Renal pelvis (tissue), 4 donors: ENCODE data around the gene RPRD1B. TPM values are rescaled to one million over a fixed set of nuclear protein-coding genes. Genes with fewer than 3 reads are reported as not detected.

Source experiments
- DNase-seq: peaks from one replicate; pipeline ENCODE4 v3.0.0-alpha.2; 2013
- polyA plus RNA-seq, 3 donors: library from polyadenylated mRNA; unstranded; fragments of 120-200 nt; gene quantifications; one replicate each; pipeline ENCODE4 v1.2.1, GENCODE V29; 2013; ENCODE audit not compliant: insufficient read length in 3 of 3

RPRD1B gene
- polyA plus RNA-seq, 3 donors: 34.0 to 43.6 (median 42.5) TPM

DNA sequence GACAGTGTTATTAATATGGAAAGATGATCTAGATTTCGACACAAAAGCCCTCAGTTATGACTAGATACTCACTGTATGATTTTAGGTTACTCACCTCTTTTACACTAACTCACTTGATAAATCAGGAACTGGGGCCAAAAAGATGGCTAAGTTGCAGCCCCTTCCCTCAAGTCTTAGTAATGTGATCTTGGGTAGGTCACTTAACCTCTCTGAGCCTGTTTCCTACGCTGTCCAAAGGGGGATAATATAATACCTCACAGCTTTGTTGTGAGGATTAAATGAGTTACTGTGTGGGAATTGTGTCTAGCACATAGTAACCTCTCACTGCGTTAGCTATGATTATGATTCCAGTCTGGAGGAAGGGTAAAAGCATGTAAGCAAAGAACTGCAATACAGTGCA lies 1.6 kb upstream of the RPRD1B start:
- DNase-seq: no peak

- no peak for DNase-seq
These were observed 789 bp upstream of the RPRD1B start for GRCh38 chr20:38032585-38033329.

DNA sequence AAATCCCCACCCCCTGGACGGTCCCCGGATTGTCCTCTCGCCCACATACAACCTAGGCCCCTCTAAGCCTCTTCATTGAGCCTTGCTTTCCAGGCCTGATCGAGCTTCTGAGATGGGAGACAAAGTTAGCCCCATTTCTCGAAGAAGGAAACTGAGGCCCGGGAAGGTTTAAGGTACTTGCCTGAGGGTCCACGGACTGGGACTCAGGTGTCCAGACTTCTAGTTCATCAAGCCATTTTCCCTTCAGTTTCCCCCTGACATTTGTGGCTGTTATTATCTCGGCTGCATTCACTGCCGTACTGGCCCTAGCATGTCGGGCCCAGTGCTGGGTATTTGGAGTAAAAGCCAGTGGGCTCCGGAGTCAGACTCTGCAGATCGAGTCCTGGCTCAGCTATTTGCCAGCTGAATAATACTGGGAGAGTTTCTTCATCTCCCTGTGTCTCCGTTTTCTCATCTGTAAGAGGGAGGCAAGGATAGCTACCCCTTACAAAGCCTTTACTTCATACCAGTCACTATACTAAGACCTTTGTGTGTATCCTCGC lies 633 bp downstream of the RPRD1B start:
- no peak for DNase-seq

- no peak for DNase-seq
These were observed 1.4 kb downstream of the RPRD1B start for GRCh38 chr20:38034961-38035360.

DNA sequence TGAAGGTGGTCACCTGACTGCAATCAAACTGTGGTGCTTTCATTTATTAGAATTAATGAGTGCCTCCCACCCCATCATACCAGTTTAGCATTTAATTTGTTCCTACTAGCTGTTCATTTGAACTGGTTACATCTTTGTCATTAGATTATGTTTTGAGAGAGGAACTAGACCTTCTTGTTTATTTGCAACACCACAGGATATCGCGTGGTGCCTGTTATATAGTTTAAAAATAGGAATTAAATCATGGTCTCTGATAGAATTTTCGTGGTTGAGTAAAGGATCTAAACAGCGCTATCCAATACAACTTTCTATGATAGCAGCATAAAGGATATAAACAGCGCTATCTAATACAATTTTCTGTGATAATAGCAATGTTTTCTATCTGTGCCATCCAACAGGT lies 2.8 kb downstream of the RPRD1B start:
- no peak for DNase-seq

DNA sequence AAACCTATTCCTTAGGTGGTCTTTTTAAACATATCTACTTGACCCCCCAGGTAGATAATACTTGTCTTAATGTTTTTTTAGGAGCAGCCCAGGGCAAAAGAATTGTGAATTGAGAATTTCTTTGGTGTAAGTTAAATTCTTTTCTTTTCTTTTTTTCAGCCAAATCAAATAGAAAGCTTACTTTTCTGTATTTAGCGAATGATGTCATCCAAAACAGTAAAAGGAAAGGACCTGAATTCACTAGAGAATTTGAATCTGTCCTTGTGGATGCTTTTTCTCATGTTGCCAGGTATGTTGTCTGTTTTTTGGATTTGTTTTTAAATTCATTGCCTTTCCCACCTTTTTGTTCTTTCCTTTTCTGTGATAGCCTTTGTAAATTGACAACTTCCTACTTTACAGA lies 6.7 kb downstream of the RPRD1B start:
- no peak for DNase-seq

- DNase-seq: no peak
These were observed 10.2 kb downstream of the RPRD1B start for GRCh38 chr20:38043512-38044300.

GRCh38 chr20:38044685-38045084 lies 11.1 kb downstream of the RPRD1B start:
- DNase-seq: no peak

DNA sequence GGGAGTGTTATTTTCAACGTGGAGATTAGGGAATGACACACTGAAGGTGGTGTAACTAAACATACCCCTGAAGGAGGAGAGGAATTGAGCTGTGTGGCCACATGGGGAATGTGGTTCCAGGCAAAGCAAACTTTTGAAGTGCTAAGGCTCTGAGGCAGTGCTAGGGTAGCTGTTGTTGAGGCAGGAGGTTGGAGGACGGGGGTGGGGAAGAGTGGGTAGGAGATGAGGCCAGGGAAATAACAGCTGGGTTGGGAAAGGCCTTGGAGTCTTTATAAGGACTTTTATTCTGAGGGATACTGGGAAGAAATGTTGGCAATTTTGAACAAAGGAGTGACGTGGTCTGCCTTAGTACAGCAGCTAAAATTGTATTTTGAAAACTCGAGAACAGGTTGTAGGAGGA lies 13.0 kb downstream of the RPRD1B start:
- no peak for DNase-seq

- DNase-seq: no peak
These were observed 16.3 kb downstream of the RPRD1B start for GRCh38 chr20:38049800-38050199.

DNA sequence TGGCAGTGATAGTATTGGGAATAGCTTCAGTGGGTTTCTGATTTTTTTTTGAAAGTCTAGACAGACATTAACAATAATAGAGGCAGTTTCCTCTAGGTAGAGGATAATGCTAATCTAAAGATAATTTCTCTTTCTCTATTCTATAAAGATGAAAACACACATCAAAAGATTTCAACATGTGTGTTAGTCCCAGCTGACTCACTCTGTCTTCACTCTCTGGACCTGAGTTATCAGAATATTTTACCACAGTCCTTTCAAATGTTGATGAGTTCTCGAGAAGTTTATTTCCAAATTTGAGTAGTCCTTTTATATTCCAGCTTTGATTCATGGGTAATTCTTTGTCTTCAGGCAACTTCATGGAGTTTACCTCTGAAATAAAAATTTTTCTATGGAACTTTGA lies 17.1 kb downstream of the RPRD1B start:
- no peak for DNase-seq

GRCh38 chr20:38052870-38053269 lies 19.3 kb downstream of the RPRD1B start:
- no peak for DNase-seq

- DNase-seq: no peak
These were observed 21.1 kb downstream of the RPRD1B start for GRCh38 chr20:38054647-38055046.

DNA sequence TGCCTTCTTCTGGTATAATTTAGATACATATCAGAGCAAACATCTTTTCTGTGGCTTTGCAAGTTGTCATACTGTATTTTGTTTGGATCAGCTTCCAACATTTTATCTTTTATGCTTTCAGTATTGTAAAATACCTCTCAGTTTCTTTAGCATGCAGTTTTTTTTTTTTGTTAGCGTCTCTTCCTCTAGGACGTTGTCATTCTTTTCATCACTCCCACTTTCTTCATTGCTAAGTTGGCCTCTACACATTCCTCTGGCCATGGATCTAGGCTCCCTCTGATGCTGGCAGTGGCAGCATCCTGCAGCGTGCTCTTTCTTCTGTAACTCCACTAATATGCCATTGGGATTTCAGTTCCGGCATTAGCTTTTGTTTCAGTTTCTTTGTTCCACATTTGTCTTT lies 21.7 kb downstream of the RPRD1B start:
- DNase-seq: no peak

GRCh38 chr20:38055848-38056247 lies 22.3 kb downstream of the RPRD1B start:
- DNase-seq: no peak

- DNase-seq: peak; percentile 66
These were observed 23.9 kb downstream of the RPRD1B start for GRCh38 chr20:38057351-38057972.

DNA sequence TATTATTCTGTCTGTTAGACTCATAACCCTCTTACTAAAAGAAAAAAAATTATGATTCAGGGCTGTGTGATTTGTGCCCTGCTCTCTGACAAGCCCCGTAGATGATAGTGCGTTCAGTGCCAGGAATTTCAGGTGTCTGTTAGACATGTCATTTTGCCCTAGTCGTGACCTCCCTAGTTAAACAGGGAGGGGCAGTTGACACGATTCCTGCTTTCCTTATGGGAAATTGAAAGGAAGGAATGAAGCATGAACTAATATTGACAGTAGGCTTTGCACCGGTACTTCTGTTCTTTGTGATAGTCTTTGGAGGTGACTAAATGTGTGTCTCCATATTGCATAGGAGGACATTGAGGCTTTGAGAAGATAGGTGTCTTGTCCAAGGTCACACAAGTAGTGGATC lies 26.3 kb downstream of the RPRD1B start:
- DNase-seq: no peak

- no peak for DNase-seq
These were observed 27.0 kb downstream of the RPRD1B start for GRCh38 chr20:38060536-38060935.

GRCh38 chr20:38061109-38061508 lies 27.6 kb downstream of the RPRD1B start:
- DNase-seq: no peak

DNA sequence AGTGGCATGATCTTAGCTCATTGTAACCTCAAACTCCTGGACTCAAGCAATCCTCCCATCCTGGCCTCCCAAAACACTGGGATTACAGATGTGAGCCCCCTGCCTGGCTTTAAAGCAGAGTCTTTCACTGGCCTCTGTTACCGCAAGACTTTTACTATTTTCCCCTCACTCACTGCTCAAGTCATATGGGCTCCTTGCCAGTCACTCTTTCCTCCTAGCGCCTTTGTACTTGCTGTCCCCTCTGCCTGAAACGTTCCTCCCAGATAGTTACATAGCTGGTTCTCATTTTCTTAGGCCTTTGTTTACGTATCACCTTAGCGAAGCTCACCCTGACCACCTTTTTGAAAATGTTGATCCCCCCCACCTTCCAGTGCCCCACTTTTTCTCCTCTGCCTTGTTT lies 29.3 kb downstream of the RPRD1B start:
- no peak for DNase-seq

GRCh38 chr20:38063911-38064530 lies 30.5 kb downstream of the RPRD1B start:
- DNase-seq: no peak

DNA sequence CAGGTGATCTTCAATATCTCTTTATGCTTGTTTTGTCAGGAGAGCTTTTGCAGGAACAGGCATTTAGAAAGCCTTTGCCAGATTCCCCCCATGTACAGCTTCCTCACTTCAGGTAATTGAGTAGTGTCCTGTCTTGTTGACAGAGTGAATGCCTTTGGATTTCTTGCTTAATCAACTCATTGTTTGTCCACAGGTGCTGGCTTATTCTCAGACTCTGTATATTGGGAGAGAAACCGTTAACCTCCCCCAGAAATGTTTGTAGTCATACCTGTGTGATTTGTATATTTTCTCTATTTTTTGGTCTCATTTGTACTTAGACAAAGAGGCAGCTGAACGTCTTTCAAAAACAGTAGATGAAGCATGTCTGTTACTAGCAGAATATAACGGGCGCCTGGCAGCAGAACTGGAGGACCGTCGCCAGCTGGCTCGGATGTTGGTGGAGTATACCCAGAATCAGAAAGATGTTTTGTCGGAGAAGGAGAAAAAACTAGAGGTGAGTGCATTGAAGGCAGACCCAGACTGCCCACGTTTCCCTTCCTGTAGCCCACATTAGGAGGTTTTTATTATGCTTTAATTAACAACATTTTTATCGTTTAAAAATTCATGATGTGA lies 32.3 kb downstream of the RPRD1B start:
- DNase-seq: no peak
